Central memory CD4-positive, alpha-beta T cell (primary cell): ENCODE measurements around the gene LY6G6D.
"Not testable (repeated sequence)": the region's sequence is repeated elsewhere in the genome, so short reads cannot be mapped to it uniquely, and the experiment has no call there.

Experiments used
- DNase-seq: peaks from one replicate; pipeline ENCODE4 v3.0.0; 2022

LY6G6D gene

DNA sequence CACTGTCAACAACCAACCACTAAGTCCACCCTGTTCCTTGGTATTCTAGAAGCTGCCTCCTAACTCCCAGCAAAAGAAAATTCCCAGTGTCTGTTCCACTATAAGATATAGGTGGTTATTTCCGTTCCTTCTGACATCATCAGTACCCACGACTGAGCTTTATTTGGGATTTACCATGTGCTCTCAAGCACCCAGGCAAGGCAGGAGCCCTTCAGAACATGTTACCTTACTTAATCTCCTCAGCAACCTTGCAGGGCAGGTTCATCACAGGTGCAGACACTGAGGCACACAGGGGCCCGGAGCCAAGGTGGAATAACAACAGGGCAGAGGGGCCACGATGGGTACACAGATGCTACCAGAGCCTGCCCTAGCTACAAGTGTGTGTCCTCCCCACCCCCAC is 22.8 kb upstream of the LY6G6D start:
- no peak for DNase-seq

DNA sequence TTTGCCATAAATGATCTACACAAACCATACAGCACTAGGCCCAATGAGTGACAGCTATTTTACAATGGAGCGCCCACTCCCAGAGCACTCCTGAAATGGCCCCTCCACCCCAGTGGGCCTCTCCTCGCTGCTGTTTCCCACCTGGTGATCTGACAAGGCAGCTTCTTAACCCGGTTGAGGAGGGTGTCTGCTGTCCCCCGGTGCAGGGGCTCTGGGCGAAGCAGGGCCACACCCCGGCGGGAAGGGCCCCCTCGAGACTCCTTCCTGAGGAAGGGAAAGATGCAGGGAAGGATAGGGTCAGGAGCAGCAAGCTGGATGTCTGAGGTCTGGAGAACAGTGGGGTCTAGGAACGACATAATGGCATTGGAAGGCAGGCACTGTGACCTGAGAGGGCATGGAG is 22.3 kb upstream of the LY6G6D start:
- DNase-seq, result no peak

DNA sequence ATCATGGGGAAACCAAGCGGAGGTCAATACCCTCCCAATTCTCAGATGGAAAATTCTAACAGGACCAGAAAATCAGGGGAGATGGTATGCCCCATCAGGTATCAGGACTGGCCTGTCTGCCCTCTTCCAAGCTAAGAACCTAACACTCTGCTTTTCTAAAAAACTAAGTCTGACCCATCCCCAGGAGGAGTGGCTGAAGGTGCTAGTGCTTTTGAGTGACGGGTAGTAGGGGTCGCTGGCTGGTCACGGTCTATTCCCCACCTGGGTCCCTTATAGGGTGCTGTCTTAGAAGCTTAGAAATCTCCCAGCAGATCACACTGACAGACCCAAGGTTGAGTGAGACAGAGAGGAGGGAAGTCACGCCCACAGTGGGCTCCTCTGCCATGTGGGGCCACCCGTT is 21.6 kb upstream of the LY6G6D start:
- DNase-seq, result no peak

DNA sequence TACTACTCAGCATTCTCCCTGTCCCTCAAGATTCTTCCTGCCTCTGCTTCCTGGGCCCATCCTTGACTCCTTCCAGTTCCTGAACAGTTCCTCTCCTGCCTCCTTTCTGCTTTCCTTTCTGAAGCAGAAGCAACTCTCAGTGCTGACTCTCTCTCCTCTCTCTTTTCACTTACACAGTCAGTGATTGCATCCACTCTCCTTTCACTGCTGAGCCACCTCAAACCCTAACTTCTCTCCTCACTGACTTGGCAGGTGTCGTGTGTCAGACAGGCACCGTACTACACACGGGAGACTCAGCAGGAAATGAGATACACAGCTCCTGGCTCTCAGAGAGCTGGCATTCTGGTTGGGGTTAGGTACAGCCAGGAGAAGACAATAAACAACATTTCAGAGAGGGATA is 17.6 kb upstream of the LY6G6D start:
- no peak for DNase-seq

DNA sequence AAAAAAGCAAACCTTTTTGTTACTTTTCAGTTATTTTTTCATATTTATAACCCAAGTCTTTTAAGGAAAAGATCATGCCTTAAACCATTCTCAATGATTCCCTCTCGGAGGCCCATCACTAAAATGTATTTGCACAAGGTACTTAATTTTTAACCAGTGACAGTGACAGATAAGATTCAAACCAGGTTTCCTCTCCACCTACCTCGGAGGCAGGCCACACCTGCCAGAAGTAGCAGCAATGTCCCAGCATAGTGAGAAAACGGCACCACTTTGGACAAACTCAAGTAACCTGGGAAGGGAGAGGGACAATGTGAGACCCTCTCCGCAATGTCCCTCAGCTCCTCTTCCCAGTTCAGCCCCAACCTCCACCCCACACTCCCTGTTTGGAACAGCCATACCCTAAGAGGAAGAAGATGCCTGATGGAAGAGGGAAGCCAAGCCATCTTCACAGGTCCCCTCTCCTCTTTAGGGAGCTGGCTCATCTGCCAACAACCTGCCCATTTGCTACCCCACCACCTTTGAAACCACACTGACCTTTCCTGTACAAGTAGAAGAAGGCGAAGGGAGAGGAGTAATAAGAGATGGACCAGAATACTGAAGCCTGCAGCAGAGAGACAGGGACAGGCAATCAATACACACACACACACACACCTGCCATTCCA is 14.3 kb upstream of the LY6G6D start:
- DNase-seq, result no peak

DNA sequence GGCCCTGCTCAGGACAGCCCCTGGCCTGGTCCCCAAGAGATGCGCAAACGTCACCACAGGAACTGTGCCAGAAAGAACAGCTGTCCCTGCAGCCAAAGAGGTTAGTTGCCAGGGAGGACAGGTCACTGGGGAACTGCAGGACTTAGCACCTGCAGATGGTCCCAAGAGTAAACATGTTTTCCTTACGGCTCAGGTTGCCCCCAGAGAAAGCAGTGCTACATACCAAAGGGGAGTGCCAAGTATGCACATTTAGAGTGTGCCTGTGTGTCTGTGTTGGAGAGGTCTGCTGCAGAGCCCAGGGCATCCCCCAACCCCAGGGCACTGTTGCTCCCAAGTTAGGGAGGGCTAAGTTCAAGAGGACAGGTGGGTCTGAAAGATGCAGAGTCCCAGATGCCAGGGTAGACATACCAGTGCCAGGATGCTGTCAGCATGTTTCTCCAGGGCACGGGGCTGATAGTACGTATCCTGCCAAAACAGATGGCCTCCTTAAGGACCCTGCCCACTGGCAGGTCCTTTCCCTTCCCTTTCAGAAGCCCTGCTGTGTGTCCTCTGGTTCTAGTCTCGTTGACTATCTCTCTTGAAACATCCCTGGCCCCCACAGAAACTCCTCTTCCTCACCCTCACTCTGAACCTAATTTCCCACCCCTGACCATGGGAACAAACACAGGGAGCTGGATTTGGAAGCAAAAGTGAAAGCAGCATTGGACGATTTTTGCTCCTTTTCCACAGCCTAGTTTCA is 13.3 kb upstream of the LY6G6D start:
- DNase-seq, result no peak

DNA sequence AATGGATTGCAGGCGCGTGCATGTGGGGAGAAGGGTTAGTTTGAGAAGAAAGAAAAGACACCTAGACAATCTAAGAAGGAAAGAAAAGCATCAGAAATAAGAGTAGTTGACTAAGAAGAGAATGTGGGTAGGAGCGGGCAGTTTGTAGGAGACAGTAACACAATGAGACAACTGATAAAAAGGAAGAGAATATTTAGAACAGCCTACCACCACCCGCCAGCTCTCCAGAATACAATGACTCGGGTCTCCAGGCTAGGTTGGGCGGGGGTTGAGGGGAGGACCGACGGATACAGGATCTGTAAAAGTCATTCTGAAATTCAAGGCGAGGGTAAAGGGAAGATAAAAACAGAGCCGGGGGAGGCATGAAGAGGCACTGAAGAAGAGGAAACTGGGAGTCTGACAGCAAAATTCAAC is 12.7 kb upstream of the LY6G6D start:
- DNase-seq, result no peak

DNA sequence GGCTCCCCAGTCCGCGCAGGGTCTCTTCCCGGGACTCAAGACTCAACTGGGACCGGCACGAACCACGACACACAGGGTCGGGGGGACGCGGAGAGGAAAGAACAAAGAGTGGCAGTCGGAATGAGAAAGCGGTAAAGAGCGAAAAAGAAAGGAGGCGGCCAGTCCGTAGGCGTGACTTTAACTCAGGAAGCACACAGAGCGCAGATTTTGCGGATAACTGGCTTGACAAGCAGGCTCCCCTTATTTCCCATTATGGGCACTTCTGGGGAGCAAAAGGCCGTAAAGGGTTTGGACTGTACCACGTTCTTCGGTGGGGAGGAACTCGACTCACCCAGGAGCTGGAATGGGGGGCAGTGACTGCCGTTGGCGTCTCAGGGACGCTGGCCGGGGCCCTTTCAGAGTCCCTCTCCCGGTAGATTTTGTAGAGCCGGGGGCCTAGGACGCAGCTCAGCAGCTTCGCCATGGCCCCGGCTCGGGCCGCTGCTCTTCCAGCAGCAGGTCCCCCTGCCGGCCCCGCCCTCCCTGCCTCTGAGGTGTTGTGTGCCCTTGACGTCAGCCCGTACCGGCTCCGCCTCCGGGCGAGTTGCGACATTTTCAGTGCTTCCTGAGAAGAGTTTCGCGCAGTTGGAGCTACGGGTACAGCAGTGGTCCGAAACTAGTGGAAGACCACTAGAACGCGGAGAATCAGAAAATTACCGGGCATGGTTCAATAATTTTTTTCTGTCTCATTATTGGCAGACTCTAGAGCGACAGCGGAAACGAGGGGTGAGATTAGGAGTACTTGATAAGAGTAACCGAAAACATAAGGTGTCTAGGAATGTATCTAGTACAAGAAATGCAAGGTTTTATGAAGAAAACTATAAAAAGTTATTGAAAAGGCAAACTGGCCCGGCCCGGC is 12.1 kb upstream of the LY6G6D start, which contains the start of gene ABHD16A:
Gene ABHD16A, minus strand, starts transcription at position 506 of the 898 bp plus-strand sequence. Its CDS starts 43 bp downstream, at position 463.
- DNase-seq, result peak; percentile 96

DNA sequence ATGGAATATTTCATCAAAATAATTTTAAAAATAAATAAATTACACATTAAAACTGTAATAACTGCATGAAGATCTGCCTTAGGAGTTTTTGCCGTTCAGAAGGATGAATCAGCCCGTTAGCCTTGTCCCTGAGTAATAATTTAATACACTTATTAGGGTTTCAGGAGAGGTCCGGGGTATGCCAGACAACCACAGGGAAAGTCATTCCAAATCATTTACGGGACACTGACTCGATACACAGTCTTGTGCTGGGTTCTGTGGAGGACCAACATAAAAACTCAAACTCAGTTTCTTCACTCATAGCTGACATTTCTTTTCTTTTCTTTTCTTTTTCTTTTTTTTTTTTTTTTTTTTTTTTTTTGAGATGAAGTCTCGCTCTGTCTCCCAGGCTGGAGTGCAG is 9.2 kb upstream of the LY6G6D start:
- no peak for DNase-seq

DNA sequence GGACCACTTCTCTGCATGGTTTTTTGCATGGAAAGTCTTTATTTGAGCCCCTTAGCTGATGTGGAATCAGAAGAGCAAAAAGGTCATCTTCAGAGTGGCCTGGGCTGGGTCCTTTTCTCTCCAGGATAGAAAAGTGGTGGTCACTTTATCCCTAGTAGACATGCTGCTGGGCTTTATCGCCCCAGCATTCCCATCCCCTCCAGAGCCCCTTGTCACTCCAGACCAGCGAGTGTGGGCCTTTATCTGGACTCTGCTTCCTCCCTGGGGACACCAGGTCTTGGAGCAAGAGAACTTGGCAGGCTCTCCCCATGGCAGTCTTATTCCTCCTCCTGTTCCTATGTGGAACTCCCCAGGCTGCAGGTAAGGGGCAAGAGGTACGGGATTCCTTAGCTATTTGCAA is 8.5 kb upstream of the LY6G6D start, which contains the start of gene LY6G6F:
Gene LY6G6F, plus strand, starts transcription at position 268 of the 400 bp plus-strand sequence. Its CDS starts 41 bp downstream, at position 309.
- no peak for DNase-seq

DNA sequence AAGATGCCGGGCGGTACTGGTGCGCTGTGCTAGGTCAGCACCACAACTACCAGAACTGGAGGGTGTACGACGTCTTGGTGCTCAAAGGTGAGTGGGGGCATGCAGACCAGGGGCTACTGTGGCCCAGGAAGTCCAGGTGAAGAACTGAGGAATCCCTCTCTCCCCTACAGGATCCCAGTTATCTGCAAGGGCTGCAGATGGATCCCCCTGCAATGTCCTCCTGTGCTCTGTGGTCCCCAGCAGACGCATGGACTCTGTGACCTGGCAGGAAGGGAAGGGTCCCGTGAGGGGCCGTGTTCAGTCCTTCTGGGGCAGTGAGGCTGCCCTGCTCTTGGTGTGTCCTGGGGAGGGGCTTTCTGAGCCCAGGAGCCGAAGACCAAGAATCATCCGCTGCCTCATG is 7.4 kb upstream of the LY6G6D start:
- no peak for DNase-seq

DNA sequence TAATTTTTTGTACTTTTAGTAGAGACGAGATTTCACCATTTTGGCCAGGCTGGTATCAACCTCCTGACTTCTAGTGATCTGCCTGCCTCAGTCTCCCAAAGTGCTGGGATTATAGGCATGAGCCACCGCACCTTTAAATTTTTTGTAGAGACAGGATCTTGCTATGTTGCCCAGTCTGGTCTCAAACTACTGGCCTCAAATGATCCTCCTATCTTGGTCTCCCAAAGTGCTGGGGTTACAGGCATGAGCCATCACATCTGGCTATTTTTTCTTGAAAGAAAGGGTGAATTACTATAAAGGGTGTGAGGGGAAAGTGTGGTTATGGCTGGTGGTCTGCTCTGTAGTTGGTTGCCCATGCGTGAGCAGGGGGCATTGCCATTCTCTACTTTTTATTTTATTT is 6.9 kb upstream of the LY6G6D start:
- no peak for DNase-seq

DNA sequence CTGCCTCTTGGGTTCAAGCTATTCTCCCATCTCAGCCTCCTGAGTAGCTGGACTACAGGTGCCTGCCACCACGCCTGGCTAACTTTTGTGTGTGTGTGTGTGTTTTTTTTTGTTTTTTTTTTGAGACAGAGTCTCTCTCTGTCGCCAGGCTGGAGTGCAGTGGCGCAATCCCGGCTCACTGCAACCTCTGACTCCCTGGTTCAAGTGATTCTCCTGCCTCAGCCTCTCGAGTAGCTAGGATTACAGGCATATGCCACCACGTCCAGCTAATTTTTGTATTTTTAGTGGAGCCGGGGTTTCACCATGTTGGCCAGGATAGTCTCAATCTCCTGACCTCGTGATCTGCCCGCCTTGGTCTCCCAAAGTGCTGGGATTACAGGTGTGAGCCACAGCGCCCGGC is 6.0 kb upstream of the LY6G6D start:
- not testable (repeated sequence) for DNase-seq

DNA sequence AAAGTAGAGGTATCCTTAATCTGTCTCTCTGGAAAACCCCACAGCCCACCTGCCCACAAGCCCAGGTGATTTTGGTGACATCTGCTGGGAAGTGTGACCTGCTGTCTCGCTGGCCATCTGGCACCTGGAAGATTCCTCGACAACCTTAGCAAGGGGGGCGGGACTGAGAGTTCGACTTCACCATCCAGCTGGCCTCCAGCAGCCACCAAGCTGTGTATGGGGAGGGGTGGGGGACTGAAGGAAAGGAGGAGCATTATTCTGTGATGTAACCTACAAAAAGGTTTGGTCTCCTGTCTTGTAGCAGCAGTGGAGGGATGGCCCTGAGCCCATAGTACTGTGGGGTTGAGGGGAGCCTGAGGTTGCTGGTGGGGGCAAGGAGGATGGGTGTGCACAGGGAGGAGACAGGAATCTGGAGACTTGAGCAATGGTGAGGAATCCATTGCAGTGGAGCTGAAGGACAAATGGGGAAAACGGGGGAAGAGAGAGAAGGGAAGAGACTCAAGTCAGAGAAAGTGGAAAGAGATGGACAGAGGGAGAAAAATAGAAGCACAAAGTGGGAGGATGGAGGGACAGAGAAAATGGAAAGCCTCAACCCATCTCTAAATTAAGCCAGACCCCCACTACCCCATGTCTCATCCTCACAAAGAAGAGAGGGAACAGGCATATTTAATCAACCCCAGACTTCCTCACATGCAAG is 4.5 kb upstream of the LY6G6D start:
- DNase-seq, result no peak

DNA sequence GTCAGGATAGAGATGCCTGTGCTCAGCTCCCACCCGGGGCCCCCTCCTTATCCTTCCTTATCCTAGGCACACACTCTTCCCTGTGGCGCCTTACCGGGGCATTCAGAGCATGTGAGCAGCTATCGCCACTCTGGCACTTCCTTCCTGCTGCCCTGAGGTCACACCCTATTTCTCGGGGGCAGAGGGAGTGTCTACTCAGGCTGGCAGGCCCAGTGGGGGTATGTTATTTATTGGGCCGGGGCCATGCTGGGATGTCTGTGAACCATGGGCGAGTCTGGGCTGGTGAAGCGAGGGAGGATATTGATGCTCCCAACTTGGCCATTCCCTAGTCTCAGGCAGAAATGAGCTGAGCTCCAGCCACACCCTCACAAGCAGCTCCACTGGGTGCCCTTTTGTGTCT is 3.9 kb upstream of the LY6G6D start:
- DNase-seq, result no peak

DNA sequence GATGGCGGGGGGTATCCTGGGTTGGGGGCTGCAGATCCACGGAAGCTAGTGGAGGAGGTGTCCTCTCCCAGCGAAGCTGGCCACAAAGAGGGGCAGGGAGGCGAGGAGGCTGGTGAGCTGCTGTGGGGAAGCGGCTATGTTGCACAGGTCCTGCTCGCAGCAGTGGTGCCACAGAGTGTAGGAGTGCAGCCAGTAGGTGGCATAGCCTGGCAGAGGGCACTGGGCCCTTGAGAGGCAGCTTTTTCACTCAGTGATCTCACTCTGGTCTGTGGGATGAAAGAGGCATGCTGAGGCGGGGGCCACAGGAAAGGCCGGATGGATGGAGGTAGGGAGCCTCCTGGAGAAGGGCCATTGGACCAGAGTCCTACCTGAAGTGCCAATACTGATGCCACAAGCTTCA is 2.9 kb upstream of the LY6G6D start:
- DNase-seq, result no peak

DNA sequence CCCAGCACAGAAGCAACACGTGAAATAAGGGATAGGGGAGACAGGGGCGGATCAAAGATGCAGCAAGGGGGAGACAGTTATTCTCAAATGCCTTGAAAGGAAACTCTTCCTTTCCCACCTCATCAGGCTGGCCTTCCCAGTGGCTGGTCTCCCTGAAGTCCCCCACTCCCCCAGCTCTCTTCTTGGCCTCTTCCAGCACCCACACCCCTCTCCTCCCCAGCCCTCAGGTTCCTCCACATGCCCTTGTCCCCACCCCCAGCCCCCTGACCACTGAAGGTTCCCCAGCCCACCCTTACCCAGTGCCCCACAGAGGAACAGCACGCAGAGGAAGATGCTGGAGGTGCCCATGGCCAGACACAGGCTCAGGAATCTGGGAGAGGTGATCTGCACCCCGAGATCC is 1.7 kb upstream of the LY6G6D start:
- no peak for DNase-seq

DNA sequence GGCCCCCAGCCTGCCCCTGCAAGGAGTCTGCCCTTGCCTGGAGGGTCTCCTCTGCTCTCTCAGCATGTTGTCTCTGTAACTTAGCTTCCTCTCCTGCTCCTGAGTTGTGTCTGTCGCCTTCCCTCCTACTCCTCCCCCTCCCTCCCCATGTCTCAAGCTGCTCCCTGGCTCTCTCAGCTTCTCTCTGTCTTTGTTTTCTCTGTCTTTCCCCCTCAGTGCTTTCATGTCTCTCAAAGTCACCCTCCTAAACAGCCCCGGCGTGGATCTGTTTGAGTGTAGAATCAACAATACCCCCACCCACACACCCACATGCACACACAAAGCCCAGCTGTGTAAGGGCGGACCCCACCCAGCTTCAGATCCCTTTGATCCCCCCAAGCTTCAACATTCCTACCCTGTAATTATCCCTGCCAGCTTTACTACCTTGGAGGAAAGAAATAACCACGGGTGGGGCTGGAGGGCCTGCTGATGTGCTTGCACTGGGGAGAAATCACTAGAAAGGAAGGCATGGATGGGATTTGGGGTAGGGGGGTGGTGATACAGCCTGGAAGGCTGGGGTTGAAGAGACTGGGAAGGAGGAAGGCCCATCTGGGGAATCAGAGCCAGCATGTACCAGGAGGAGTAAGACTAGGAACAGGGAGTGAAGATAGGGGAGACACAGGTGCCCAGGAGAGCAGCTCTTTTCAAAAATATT is 1.0 kb upstream of the LY6G6D start:
- DNase-seq, result no peak

DNA sequence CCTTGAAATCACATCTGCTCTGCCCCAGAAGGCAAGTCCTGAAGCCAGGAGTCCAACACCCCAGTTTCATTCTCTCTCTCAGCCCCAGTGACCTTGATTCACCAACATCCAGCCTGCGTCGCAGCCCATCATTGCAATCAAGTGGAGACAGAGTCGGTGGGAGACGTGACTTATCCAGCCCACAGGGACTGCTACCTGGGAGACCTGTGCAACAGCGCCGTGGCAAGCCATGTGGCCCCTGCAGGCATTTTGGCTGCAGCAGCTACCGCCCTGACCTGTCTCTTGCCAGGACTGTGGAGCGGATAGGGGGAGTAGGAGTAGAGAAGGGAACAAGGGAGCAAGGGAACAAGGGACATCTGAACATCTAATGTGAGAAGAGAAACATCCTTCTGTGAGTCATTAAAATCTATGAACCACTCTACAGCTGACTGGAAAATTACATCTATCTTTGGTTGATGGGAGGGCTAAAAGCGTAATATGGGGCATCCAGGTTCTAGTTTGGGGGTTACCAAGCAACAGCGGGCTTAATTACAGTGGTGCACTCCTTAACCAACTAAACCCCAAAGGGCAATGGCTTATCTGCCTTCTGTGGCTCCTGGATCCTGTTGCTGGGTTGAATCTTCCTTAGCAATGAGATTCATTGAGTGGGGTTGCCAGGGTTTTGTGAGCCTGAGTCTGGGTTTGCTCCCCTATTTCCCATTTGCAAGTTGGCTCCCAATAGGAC is 2.5 kb downstream of the LY6G6D start:
- no peak for DNase-seq

DNA sequence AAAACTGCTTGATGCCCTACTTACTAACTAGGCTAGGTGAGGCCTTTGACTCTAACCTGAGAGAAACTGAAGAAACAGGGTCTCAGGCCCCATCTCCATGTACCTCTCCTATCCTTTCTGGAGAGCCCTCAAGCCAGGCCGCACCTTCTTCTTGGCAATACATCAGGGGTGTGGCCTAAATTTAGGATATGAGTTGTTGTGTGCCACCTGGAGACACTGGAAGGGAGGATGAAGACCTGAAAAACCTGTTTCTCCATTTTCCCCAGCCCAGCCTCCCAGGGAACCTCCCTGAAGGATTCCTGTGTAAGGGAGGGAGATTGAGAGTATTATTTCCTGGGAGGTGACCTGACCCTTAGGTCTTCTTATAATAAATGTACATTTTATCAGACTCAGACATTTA is 3.1 kb downstream of the LY6G6D start:
- DNase-seq, result no peak

DNA sequence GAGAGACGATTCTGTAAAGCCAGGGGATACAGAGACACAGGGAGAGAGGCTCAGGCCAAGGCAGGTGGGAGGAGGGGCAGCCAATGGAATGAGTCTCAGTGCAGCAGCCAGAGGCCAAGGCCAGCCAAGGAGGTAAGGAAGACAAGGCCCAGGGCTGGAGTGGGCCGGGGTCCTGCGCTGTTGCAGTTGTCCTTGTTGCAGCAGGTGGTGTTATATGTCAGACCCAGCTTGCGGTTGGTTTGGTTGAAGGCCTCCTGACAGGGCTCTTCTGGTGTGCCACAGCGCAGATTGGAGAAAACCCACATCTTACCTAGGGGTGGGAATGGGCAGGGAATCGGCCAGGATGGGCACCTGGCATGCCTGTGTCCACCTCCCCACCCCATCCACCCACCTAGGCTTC is 3.9 kb downstream of the LY6G6D start:
- DNase-seq, result no peak
